HEK293T (cell line): ENCODE measurements around the gene TMEM178A.

ENCODE experiments used
- ARNT ChIP-seq: fragments of 450-650 bp; IDR thresholded peaks from 2 replicates; pipeline ENCODE4 v1.6.1; 2017; ENCODE audit warnings: mild to moderate bottlenecking
- BHLHE40 ChIP-seq: fragments of 450-650 bp; IDR thresholded peaks from 2 replicates; pipeline ENCODE4 v1.6.1; 2016; ENCODE audit warnings: mild to moderate bottlenecking, moderate library complexity, borderline replicate concordance
- ELF4 ChIP-seq: fragments of 450-650 bp; IDR thresholded peaks from 2 replicates; pipeline ENCODE4 v1.6.1; 2017; ENCODE audit warnings: antibody characterized with exemption
- FOXA1 ChIP-seq: fragments of 450-650 bp; IDR thresholded peaks from 2 replicates; pipeline ENCODE4 v1.6.1; 2016; ENCODE audit warnings: mild to moderate bottlenecking
- FOXK2 ChIP-seq: fragments of 450-650 bp; IDR thresholded peaks from 2 replicates; pipeline ENCODE4 v1.6.1; 2016; ENCODE audit warnings: mild to moderate bottlenecking
- FOXM1 ChIP-seq: fragments of 450-650 bp; IDR thresholded peaks from 2 replicates; pipeline ENCODE4 v1.6.1; 2017; ENCODE audit warnings: mild to moderate bottlenecking, borderline replicate concordance
- HDGF ChIP-seq: fragments of 450-650 bp; IDR thresholded peaks from 2 replicates; pipeline ENCODE4 v1.6.1; 2017; ENCODE audit warnings: antibody characterized with exemption, borderline replicate concordance
- LEF1 ChIP-seq: fragments of 450-650 bp; IDR thresholded peaks from 2 replicates; pipeline ENCODE4 v1.6.1; 2017; ENCODE audit warnings: mild to moderate bottlenecking, borderline replicate concordance
- NFRKB ChIP-seq: fragments of 450-650 bp; IDR thresholded peaks from 2 replicates; pipeline ENCODE4 v1.6.1; 2016; ENCODE audit warnings: mild to moderate bottlenecking, moderate library complexity
- PKNOX1 ChIP-seq: fragments of 450-650 bp; IDR thresholded peaks from 2 replicates; pipeline ENCODE4 v1.6.1; 2016
- SP1 ChIP-seq: fragments of 450-650 bp; IDR thresholded peaks from 2 replicates; pipeline ENCODE4 v1.6.1; 2017
- SUZ12 ChIP-seq: fragments of 450-650 bp; IDR thresholded peaks from 2 replicates; pipeline ENCODE4 v1.6.1; 2016; ENCODE audit warnings: mild to moderate bottlenecking
- TARDBP ChIP-seq: fragments of 450-650 bp; IDR thresholded peaks from 2 replicates; pipeline ENCODE4 v1.6.1; 2016
- ZNF384 ChIP-seq: fragments of 450-650 bp; IDR thresholded peaks from 2 replicates; pipeline ENCODE4 v1.6.1; 2016

GRCh38 chr2:39631256-39631655 lies 34.5 kb upstream of the TMEM178A start:
- TF ChIP-seq BHLHE40 (no peak), ZNF384 (no peak), FOXK2 (no peak), HDGF (no peak), NFRKB (no peak), TARDBP (no peak), SUZ12 (no peak), SP1 (no peak), FOXM1 (no peak), LEF1 (no peak), ARNT (no peak), ELF4 (no peak), PKNOX1 (no peak), FOXA1 (no peak)
